ENCODE measurements around the gene CAMTA1.

CAMTA1 gene

GRCh38 chr1:6967431-6968111 is 182.3 kb downstream of the CAMTA1 start:
- in situ Hi-C loops (cut with MboI; ENCODE audit: low sequenced_read_pairs) = no loop called here

GRCh38 chr1:6969106-6969505 is 183.9 kb downstream of the CAMTA1 start:
- in situ Hi-C loops (cut with MboI; ENCODE audit: low sequenced_read_pairs) = no loop called here

DNA sequence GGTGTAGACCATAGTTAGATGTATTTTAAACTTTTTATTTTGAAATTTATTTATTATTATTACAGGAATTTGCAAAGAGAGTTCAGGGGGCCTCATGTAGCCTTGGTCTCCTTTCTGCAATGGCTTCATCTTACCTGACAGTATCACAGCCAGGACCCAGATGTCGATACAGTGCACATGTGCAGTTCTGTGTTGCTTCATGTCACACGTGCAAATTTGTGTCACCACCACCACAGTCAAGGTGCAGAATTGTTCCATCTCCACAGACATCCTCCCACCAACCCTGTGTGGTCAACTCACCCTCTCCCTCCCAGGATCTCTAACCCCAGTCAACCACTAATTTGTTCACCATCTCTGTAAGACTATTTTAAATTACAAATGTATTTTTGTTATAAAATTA is 184.5 kb downstream of the CAMTA1 start:
- in situ Hi-C loops (cut with MboI; ENCODE audit: low sequenced_read_pairs) = no loop called here

DNA sequence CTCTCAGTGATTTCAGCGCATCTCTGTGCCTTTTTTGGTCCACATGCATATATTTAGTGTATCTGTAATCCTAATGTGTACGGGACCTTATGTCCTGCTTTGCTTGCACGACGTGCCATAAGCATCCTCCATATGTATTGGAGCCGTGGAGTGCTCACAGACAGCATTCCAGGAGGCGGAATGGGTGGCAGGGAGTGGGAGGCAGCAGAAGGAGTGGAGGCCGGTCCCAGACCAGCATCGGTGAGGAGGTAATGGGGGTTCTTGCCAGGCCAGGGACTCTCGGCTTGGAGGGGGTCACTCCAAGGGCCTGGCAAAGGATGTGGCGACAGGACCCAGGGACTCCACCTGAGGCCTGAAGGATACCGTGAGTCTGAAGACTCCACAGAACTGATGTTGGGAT is 185.0 kb downstream of the CAMTA1 start:
- in situ Hi-C loops (cut with MboI; ENCODE audit: low sequenced_read_pairs) = no loop called here

- in situ Hi-C loops (cut with MboI; ENCODE audit: low sequenced_read_pairs) = no loop called here
These were observed 185.8 kb downstream of the CAMTA1 start for GRCh38 chr1:6971048-6971447.

GRCh38 chr1:6971699-6972098 is 186.4 kb downstream of the CAMTA1 start:
- in situ Hi-C loops (cut with MboI; ENCODE audit: low sequenced_read_pairs) = no loop called here

- in situ Hi-C loops (cut with MboI; ENCODE audit: low sequenced_read_pairs) = no loop called here
These were observed 187.1 kb downstream of the CAMTA1 start for GRCh38 chr1:6972399-6972798.

DNA sequence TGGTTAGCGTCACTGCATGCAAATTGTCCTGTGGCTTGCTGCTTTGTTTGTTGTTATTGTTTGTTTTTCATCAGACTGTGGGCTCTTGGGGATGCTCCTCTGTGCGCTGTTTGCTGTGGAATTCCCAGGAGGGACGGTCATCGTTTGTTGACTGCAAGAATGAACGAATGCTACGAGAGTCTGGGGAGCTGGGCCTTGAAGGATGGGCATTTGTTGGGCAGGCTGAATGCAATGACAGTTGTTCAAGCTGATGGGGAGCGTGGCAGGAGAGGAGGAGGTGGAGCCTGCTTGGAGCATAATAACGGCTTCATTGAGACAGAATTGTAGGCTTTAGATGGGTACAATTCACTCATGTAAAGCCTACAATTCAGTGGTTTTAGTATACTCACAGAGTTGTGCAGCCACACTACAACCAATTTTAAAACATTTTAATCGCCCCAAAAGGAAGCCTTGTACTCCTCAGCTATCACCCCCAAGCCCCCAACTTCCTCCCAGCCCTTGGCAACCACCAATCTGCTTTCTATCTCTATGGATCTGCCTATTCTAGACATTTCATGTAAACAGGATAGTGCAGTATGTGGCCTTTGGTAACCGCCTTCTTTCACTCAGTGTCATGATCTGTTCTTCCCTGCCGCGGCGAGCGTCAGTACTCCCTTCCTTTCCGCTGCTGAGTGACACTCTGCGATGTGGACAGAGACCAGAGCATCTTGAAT is 190.2 kb downstream of the CAMTA1 start:
- in situ Hi-C loops (cut with MboI; ENCODE audit: low sequenced_read_pairs) = no loop called here

- in situ Hi-C loops (cut with MboI; ENCODE audit: low sequenced_read_pairs) = no loop called here
These were observed 190.8 kb downstream of the CAMTA1 start for GRCh38 chr1:6976044-6976375.

DNA sequence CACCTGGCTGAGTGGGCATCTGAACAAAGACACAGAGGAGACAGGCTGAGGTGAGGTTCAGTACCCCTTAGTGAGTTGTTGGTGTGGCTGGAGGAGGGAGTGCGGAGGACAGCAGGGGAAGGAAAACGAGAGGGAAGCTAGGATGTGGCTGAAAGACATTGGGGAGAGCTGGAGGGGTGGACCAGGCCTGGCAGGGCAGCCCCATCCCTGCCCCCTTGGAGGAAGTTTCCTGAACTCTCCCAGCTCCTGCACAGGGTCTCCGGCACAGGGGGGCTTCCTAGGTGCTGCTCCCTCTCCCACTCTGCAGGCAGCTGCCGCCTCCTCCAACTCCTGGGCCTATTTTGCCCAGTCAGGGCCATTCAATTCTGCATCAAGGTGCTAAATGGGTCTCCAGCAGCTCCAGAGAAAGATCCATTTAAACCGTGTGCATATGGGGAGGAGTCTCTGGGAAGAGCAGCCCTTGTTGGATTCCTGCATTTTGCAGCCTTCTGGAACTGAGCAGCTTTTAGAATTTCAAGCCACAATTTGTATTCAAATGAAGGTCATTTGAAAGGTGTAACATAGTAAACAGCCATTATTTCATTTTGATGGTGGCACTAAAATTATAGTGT is 193.9 kb downstream of the CAMTA1 start:
- in situ Hi-C loops (cut with MboI; ENCODE audit: low sequenced_read_pairs) = no loop called here

- in situ Hi-C loops (cut with MboI; ENCODE audit: low sequenced_read_pairs) = no loop called here
These were observed 196.3 kb downstream of the CAMTA1 start for GRCh38 chr1:6981595-6981994.

DNA sequence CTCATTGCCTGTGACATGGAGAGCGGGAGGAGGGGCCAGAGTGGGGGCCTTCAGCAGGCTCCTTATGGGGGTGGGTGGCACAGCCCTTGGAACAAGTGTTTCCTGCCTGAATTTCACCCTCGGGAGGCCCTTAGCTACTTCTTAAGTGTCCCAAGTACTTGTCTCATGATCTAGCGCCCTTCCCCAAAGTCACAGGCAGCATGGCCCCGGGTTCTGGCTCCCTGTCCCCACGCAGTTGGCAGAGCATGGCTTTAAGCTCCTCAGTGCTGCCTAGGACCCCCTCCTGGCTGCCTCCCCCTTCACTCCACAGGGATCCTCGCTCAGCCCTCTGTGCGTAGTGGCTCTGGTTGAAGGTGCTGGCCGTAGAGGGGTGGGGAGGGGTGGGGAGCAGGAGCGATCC is 197.2 kb downstream of the CAMTA1 start:
- in situ Hi-C loops (cut with MboI; ENCODE audit: low sequenced_read_pairs) = no loop called here

- in situ Hi-C loops (cut with MboI; ENCODE audit: low sequenced_read_pairs) = no loop called here
These were observed 197.6 kb downstream of the CAMTA1 start for GRCh38 chr1:6982860-6983259.

- in situ Hi-C loops (cut with MboI; ENCODE audit: low sequenced_read_pairs) = no loop called here
These were observed 199.3 kb downstream of the CAMTA1 start for GRCh38 chr1:6984536-6984935.

GRCh38 chr1:6984986-6985385 is 199.7 kb downstream of the CAMTA1 start:
- in situ Hi-C loops (cut with MboI; ENCODE audit: low sequenced_read_pairs) = no loop called here

GRCh38 chr1:6985549-6986276 is 200.5 kb downstream of the CAMTA1 start:
- in situ Hi-C loops (cut with MboI; ENCODE audit: low sequenced_read_pairs) = no loop called here

- in situ Hi-C loops (cut with MboI; ENCODE audit: low sequenced_read_pairs) = no loop called here
These were observed 201.0 kb downstream of the CAMTA1 start for GRCh38 chr1:6986281-6986680.

DNA sequence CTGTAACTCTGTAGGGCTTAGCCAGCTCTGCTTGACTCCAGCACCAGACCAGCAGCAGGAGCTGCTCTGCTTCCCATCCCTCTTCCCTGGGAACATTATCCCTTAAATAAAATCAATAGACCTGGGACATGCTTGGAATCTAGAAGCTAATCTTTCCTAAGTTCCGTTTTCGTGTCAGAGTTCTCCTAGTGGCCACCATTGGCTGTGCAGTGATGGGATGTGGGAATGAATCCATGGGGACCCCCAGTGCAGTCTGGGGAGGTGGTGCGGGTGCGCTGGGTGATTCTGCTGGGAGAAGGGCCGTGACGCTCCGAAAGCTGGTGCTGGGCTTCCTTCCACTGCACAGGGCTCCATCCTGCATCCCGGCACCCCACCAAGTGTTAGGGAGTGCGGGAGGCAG is 202.7 kb downstream of the CAMTA1 start:
- in situ Hi-C loops (cut with MboI; ENCODE audit: low sequenced_read_pairs) = no loop called here

DNA sequence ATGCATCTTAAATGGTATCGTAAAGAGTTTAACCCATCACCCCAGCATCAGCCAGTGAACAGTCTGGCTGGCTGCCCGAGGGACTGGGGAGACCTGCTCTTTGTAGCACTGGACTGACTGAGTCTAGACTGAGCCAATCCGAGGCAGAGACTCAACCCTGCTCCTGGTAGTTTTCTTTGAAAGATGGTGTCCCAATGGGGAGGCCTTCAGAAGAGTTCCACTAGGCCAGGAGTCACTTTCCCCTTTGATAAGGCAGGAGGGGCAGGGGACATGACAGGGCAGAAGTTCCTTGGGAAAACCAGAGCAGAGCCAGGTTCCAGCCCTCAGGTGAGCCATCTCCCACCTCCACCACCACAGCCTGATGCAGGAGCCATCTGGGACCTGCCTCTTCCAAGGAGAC is 203.5 kb downstream of the CAMTA1 start:
- in situ Hi-C loops (cut with MboI; ENCODE audit: low sequenced_read_pairs) = no loop called here

DNA sequence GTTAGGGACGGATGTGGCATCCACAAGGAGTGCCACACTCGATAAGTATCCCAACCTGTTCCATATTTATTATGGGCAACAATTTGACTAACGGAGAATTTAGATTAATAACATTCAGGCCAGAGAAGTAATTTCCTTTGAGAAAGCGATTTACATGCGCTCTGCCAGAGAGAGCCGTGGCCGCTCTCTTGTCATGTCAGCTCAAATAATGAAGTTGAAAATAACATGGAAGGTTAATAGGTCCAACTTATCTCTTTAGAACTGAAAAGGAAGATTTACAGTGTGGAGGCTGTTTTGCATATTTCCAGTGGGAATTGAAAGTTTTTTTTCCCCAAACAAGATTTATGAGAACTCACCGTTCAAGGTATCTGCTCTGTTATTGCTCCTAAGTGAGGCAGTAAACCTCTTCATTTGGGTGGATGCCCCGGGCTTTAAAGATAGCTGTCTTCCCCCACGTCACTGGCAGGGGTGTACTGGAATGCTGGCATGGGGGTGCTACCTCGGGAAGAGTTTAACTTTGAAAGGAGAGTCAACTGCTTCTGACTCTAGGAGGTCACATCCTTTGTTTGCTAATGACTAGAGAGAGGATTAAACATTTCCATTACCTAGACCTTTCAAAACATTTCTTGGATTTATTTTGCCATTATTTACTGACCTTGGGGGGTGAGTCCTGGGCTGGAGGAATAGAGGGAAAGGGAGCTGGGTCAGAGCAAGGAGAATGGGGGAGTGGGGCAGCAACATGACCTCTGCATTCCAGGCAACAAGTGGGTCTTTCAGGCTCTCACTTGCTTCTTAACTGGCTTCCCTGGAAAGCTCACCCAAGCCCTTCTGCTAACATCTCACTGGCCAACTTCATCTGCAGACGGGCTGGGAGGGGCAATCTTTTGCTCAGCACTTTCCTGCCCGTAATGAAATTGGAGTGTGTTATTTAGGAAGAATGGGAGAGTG is 204.2 kb downstream of the CAMTA1 start:
- in situ Hi-C loops (cut with MboI; ENCODE audit: low sequenced_read_pairs) = no loop called here

DNA sequence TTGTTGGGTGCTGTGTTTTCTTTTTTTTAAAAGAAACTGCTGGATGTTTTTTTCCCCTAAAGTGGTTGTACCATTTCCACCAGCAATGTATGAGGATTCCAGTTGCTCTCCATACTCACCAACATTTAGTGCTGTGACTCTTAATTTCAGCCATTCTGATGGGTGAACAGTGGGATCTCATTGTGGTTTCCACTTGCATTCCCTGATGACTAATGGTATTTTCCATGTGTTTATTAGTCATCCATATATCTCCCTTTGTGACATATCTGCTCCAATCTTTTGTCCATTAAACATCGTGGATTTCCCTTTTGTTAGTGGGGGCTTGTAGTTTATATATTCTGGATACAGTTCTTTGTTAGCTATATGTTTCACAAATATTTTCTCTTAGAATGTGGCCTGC is 206.0 kb downstream of the CAMTA1 start:
- in situ Hi-C loops (cut with MboI; ENCODE audit: low sequenced_read_pairs) = no loop called here
